H1 (cell line): Measurements from ENCODE around the gene NUSAP1. TPM values are rescaled to one million over a fixed set of nuclear protein-coding genes. Genes with fewer than 3 reads are reported as not detected.

Source experiments
- CBX8 ChIP-seq: fragments of 300-800, 300-1000 bp; sonication (generic); IDR thresholded peaks from 2 replicates; pipeline ENCODE4 v1.7.1; 2016; ENCODE audit warnings: low read depth, low read length, borderline replicate concordance
- CHD1 ChIP-seq: IDR thresholded peaks from 2 replicates; pipeline ENCODE4 v1.6.1; 2012; ENCODE audit warnings: low read depth, low read length, improper control_type of control experiment
- polyA plus RNA-seq, 7 experiments: library from polyadenylated mRNA; depleted of rRNA in 3 of 7; stranded (reverse) in 5 of 7; unstranded in 2 of 7; fragments of >200 nt in 5 of 7; fragments of 200-250 nt in 2 of 7; gene quantifications; 1 replicate in 5 of 7; 2 replicates in 1 of 7; 4 replicates in 1 of 7; pipeline versions ENCODE4 v1.2.1 to v1.2.3, GENCODE V29; 2011 to 2013; ENCODE audit warnings: missing spikeins in 2 of 7, mixed read lengths in 2 of 7
- total RNA-seq: library from RNA; stranded (reverse); fragmentation: NEBNext Ultra II Directional; extraction: Animal tissue kit (Norgen Biotek cat#: 25700); gene quantifications from 2 replicates; pipeline ENCODE4 v1.2.1, GENCODE V29; 2021
- TF ChIP-seq, protein P1 (sequence below), 3 experiments: IDR thresholded peaks; 1 replicate in 2 of 3; 2 replicates in 1 of 3; pipeline versions ENCODE4 v1.5.1 to v1.6.1; 2011; ENCODE audit warnings: low read length in 3 of 3, mild to moderate bottlenecking in 3 of 3, inconsistent platforms in 2 of 3, low read depth in 1 of 3, moderate library complexity in 1 of 3; ENCODE audit not compliant: insufficient read depth in 1 of 3; ENCODE audit errors: control extremely low read depth in 1 of 3
- TF ChIP-seq, protein P2 (sequence below): fragments of 300-600 bp; sonication (generic); IDR thresholded peaks from 2 replicates; pipeline ENCODE4 v1.7.1; 2012; ENCODE audit warnings: low read length, moderate library complexity, mild to moderate bottlenecking, inconsistent platforms; ENCODE audit not compliant: insufficient replicate concordance

The NUSAP1 gene
- total and polyA plus RNA-seq, 2 of the 8 experiments (the other 6 are each of a cell fraction or from before 2014, with no cell fraction given): 60.8 to 144 TPM

DNA sequence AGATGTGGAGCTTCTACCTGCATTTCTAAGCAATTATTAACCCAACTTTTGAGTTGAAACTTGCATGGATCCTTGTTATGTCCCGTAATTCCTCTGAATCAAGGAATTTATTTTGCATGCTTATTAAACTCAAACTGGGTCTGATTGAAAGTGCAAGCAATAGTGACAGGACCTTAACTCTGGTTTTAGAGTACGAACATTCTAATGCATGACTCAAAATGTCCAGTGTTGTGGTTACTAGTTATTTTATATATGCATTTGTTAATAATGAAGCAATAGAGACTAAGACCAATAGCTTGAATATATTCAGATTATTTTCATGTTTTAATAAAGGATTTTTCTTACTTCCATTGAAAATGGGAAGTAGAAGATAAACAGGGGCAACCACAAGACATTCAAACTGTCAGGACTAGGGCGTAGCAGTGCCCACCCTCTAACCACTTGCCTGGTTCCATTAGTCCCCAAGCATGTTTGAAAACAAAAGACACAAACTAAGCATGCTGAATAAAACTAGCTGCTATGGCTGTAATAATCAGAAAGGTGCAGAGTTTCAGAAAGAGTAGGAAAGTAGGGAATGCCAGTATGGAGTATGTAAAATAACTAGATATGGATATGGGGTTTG lies 28.4 kb upstream of the NUSAP1 start (continued):
- TF ChIP-seq, protein P1, sequence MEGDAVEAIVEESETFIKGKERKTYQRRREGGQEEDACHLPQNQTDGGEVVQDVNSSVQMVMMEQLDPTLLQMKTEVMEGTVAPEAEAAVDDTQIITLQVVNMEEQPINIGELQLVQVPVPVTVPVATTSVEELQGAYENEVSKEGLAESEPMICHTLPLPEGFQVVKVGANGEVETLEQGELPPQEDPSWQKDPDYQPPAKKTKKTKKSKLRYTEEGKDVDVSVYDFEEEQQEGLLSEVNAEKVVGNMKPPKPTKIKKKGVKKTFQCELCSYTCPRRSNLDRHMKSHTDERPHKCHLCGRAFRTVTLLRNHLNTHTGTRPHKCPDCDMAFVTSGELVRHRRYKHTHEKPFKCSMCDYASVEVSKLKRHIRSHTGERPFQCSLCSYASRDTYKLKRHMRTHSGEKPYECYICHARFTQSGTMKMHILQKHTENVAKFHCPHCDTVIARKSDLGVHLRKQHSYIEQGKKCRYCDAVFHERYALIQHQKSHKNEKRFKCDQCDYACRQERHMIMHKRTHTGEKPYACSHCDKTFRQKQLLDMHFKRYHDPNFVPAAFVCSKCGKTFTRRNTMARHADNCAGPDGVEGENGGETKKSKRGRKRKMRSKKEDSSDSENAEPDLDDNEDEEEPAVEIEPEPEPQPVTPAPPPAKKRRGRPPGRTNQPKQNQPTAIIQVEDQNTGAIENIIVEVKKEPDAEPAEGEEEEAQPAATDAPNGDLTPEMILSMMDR (IDR thresholded peaks at IDR 0.05; ENCODE audit: control extremely low read depth in 1 of 3, insufficient read depth in 1 of 3, low read depth in 1 of 3, low read length in 3 of 3): no peak
- TF ChIP-seq, protein P2, sequence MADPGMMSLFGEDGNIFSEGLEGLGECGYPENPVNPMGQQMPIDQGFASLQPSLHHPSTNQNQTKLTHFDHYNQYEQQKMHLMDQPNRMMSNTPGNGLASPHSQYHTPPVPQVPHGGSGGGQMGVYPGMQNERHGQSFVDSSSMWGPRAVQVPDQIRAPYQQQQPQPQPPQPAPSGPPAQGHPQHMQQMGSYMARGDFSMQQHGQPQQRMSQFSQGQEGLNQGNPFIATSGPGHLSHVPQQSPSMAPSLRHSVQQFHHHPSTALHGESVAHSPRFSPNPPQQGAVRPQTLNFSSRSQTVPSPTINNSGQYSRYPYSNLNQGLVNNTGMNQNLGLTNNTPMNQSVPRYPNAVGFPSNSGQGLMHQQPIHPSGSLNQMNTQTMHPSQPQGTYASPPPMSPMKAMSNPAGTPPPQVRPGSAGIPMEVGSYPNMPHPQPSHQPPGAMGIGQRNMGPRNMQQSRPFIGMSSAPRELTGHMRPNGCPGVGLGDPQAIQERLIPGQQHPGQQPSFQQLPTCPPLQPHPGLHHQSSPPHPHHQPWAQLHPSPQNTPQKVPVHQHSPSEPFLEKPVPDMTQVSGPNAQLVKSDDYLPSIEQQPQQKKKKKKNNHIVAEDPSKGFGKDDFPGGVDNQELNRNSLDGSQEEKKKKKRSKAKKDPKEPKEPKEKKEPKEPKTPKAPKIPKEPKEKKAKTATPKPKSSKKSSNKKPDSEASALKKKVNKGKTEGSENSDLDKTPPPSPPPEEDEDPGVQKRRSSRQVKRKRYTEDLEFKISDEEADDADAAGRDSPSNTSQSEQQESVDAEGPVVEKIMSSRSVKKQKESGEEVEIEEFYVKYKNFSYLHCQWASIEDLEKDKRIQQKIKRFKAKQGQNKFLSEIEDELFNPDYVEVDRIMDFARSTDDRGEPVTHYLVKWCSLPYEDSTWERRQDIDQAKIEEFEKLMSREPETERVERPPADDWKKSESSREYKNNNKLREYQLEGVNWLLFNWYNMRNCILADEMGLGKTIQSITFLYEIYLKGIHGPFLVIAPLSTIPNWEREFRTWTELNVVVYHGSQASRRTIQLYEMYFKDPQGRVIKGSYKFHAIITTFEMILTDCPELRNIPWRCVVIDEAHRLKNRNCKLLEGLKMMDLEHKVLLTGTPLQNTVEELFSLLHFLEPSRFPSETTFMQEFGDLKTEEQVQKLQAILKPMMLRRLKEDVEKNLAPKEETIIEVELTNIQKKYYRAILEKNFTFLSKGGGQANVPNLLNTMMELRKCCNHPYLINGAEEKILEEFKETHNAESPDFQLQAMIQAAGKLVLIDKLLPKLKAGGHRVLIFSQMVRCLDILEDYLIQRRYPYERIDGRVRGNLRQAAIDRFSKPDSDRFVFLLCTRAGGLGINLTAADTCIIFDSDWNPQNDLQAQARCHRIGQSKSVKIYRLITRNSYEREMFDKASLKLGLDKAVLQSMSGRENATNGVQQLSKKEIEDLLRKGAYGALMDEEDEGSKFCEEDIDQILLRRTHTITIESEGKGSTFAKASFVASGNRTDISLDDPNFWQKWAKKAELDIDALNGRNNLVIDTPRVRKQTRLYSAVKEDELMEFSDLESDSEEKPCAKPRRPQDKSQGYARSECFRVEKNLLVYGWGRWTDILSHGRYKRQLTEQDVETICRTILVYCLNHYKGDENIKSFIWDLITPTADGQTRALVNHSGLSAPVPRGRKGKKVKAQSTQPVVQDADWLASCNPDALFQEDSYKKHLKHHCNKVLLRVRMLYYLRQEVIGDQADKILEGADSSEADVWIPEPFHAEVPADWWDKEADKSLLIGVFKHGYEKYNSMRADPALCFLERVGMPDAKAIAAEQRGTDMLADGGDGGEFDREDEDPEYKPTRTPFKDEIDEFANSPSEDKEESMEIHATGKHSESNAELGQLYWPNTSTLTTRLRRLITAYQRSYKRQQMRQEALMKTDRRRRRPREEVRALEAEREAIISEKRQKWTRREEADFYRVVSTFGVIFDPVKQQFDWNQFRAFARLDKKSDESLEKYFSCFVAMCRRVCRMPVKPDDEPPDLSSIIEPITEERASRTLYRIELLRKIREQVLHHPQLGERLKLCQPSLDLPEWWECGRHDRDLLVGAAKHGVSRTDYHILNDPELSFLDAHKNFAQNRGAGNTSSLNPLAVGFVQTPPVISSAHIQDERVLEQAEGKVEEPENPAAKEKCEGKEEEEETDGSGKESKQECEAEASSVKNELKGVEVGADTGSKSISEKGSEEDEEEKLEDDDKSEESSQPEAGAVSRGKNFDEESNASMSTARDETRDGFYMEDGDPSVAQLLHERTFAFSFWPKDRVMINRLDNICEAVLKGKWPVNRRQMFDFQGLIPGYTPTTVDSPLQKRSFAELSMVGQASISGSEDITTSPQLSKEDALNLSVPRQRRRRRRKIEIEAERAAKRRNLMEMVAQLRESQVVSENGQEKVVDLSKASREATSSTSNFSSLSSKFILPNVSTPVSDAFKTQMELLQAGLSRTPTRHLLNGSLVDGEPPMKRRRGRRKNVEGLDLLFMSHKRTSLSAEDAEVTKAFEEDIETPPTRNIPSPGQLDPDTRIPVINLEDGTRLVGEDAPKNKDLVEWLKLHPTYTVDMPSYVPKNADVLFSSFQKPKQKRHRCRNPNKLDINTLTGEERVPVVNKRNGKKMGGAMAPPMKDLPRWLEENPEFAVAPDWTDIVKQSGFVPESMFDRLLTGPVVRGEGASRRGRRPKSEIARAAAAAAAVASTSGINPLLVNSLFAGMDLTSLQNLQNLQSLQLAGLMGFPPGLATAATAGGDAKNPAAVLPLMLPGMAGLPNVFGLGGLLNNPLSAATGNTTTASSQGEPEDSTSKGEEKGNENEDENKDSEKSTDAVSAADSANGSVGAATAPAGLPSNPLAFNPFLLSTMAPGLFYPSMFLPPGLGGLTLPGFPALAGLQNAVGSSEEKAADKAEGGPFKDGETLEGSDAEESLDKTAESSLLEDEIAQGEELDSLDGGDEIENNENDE: no peak
- TF ChIP-seq CHD1: no peak
- no peak for TF ChIP-seq CBX8
